Mesendoderm (in vitro differentiated cells): ENCODE measurements around the gene GFRA1.

ENCODE experiments used
- DNase-seq: peaks from one replicate; pipeline ENCODE4 v3.0.0; 2013
- H2AK5ac ChIP-seq: 2 replicates; pipeline ENCODE4 v1.6.1; 2013; ENCODE audit warnings: low read length, inconsistent platforms
- H2BK120ac ChIP-seq: 2 replicates; pipeline ENCODE4 v1.6.1; 2013; ENCODE audit warnings: low read depth, mild to moderate bottlenecking, low read length, moderate library complexity, mixed read lengths
- H2BK15ac ChIP-seq: replicated peaks from 2 replicates; pipeline ENCODE4 v1.6.1; 2013; ENCODE audit warnings: low read depth, mild to moderate bottlenecking, moderate library complexity
- H2BK5ac ChIP-seq: 2 replicates; pipeline ENCODE4 v1.6.1; 2013; ENCODE audit warnings: low read length, inconsistent platforms
- H3K18ac ChIP-seq: 2 replicates; pipeline ENCODE4 v1.6.1; 2013; ENCODE audit warnings: mild to moderate bottlenecking, low read length, mixed read lengths
- H3K23ac ChIP-seq: one replicate; pipeline ENCODE4 v1.6.1; 2013; ENCODE audit warnings: low read length
- H3K27ac ChIP-seq: 2 replicates; pipeline ENCODE4 v1.5.1; 2013; ENCODE audit warnings: low read depth, mild to moderate bottlenecking, inconsistent platforms, low read length, moderate library complexity
- H3K27me3 ChIP-seq: 2 replicates; pipeline ENCODE4 v1.6.1; 2013; ENCODE audit warnings: low read length, control low read depth, mild to moderate bottlenecking, inconsistent platforms; ENCODE audit not compliant: insufficient read depth, poor library complexity
- H3K36me3 ChIP-seq: 2 replicates; pipeline ENCODE4 v1.6.1; 2013; ENCODE audit warnings: low read length, inconsistent platforms; ENCODE audit not compliant: control insufficient read depth, insufficient read depth
- H3K4ac ChIP-seq: one replicate; pipeline ENCODE4 v1.6.1; 2013; ENCODE audit warnings: low read depth, mild to moderate bottlenecking, low read length, moderate library complexity
- H3K4me1 ChIP-seq: 2 replicates; pipeline ENCODE4 v1.6.1; 2013; ENCODE audit warnings: low read depth, low read length, inconsistent platforms; ENCODE audit not compliant: control insufficient read depth
- H3K4me2 ChIP-seq: 2 replicates; pipeline ENCODE4 v1.6.1; 2013; ENCODE audit warnings: low read length
- H3K4me3 ChIP-seq: 2 replicates; pipeline ENCODE4 v1.5.1; 2013; ENCODE audit warnings: mild to moderate bottlenecking, low read length
- H3K56ac ChIP-seq: one replicate; pipeline ENCODE4 v1.6.1; 2013; ENCODE audit warnings: low read length
- H3K79me1 ChIP-seq: 2 replicates; pipeline ENCODE4 v1.6.1; 2013; ENCODE audit warnings: low read length, inconsistent platforms
- H3K79me2 ChIP-seq: 2 replicates; pipeline ENCODE4 v1.6.1; 2013; ENCODE audit warnings: mild to moderate bottlenecking, low read length; ENCODE audit not compliant: control insufficient read depth, insufficient read depth
- H3K9ac ChIP-seq: 2 replicates; pipeline ENCODE4 v1.6.1; 2013; ENCODE audit warnings: low read length, inconsistent platforms
- H4K5ac ChIP-seq: one replicate; pipeline ENCODE4 v1.6.1; 2013; ENCODE audit warnings: low read length
- H4K8ac ChIP-seq: one replicate; pipeline ENCODE4 v1.6.1; 2013; ENCODE audit warnings: low read depth, mild to moderate bottlenecking, control low read depth, low read length, moderate library complexity
- WGBS: extraction: QIAGEN DNeasy Blood & Tissue Kit; methylation state at CpG from one replicate; pipeline ENCODE4 v1.1.7; 2013; ENCODE audit warnings: low lambda C conversion rate, missing lambda C conversion rate; ENCODE audit not compliant: insufficient coverage; ENCODE audit errors: extremely low coverage; 5-methylcytosine and 5-hydroxymethylcytosine counted together

The GFRA1 gene

GRCh38 chr10:116197946-116198675, 74.9 kb downstream of the GFRA1 start:
- H3K4me3 ChIP-seq, result no peak overlapping the region
- H3K4me1 ChIP-seq, result no peaks in the 10 kb centered on the region
- H2AK5ac ChIP-seq, result no peak overlapping the region
- no CpG with 5 or more reads among the region's 12 CpGs for WGBS
- no peak overlapping the region for H3K4me2 ChIP-seq
- no peaks in the 10 kb centered on the region for H3K79me1 ChIP-seq
- no peak overlapping the region for H3K4ac ChIP-seq
- no peaks in the 10 kb centered on the region for H3K79me2 ChIP-seq
- H3K27ac ChIP-seq, result no peak overlapping the region
- H3K27me3 ChIP-seq, result no peaks in the 10 kb centered on the region
- H4K8ac ChIP-seq, result no peak overlapping the region
- no peaks in the 10 kb centered on the region for H3K36me3 ChIP-seq
- no peak for DNase-seq
- no peak overlapping the region for H3K56ac ChIP-seq
- H3K23ac ChIP-seq, result no peak overlapping the region
- no peak overlapping the region for H2BK15ac ChIP-seq
- no peak overlapping the region for H2BK5ac ChIP-seq
- no peak overlapping the region for H3K18ac ChIP-seq
- no peak overlapping the region for H3K9ac ChIP-seq
- H2BK120ac ChIP-seq, result no peak overlapping the region
- no peak overlapping the region for H4K5ac ChIP-seq

GRCh38 chr10:116195583-116195982, 77.4 kb downstream of the GFRA1 start:
- Histone ChIP-seq H3K4ac (no peak overlapping the region), H3K79me1 (no peaks in the 10 kb centered on the region), H3K36me3 (no peaks in the 10 kb centered on the region), H3K56ac (no peak overlapping the region), H3K4me3 (no peak overlapping the region), H2AK5ac (no peak overlapping the region), H3K4me2 (no peak overlapping the region), H3K79me2 (no peaks in the 10 kb centered on the region), H3K23ac (no peak overlapping the region), H4K8ac (no peak overlapping the region), H4K5ac (no peak overlapping the region), H2BK120ac (no peak overlapping the region), H2BK5ac (no peak overlapping the region), H3K9ac (no peak overlapping the region), H3K4me1 (no peaks in the 10 kb centered on the region), H2BK15ac (no peak overlapping the region), H3K27ac (no peak overlapping the region), H3K18ac (no peak overlapping the region), H3K27me3 (no peaks in the 10 kb centered on the region)
- WGBS, result no CpG with 5 or more reads among the region's 4 CpGs
- no peak for DNase-seq

GRCh38 chr10:116195039-116195438, 78.0 kb downstream of the GFRA1 start:
- Histone ChIP-seq H3K27me3 (no peaks in the 10 kb centered on the region), H3K23ac (no peak overlapping the region), H3K4me1 (no peaks in the 10 kb centered on the region), H2BK15ac (no peak overlapping the region), H3K4me3 (no peak overlapping the region), H2BK120ac (no peak overlapping the region), H4K8ac (no peak overlapping the region), H3K79me1 (no peaks in the 10 kb centered on the region), H3K4ac (no peak overlapping the region), H3K27ac (no peak overlapping the region), H3K9ac (no peak overlapping the region), H4K5ac (no peak overlapping the region), H3K4me2 (no peak overlapping the region), H3K56ac (no peak overlapping the region), H3K79me2 (no peaks in the 10 kb centered on the region), H3K18ac (no peak overlapping the region), H3K36me3 (no peaks in the 10 kb centered on the region), H2BK5ac (no peak overlapping the region), H2AK5ac (no peak overlapping the region)
- DNase-seq, result no peak
- WGBS, result no CpG with 5 or more reads among the region's 2 CpGs

GRCh38 chr10:116194061-116194460, 78.9 kb downstream of the GFRA1 start:
- H4K5ac ChIP-seq, result no peak overlapping the region
- no peak overlapping the region for H2BK120ac ChIP-seq
- no peak overlapping the region for H3K56ac ChIP-seq
- no peak overlapping the region for H2AK5ac ChIP-seq
- DNase-seq, result no peak
- no peaks in the 10 kb centered on the region for H3K79me2 ChIP-seq
- no peaks in the 10 kb centered on the region for H3K27me3 ChIP-seq
- no peak overlapping the region for H3K4me2 ChIP-seq
- no peak overlapping the region for H3K27ac ChIP-seq
- H2BK15ac ChIP-seq, result no peak overlapping the region
- WGBS, result no CpG with 5 or more reads among the region's 1 CpG
- H3K18ac ChIP-seq, result no peak overlapping the region
- H3K79me1 ChIP-seq, result no peaks in the 10 kb centered on the region
- no peak overlapping the region for H3K4ac ChIP-seq
- H3K9ac ChIP-seq, result no peak overlapping the region
- H2BK5ac ChIP-seq, result no peak overlapping the region
- H3K4me1 ChIP-seq, result no peaks in the 10 kb centered on the region
- H3K36me3 ChIP-seq, result no peaks in the 10 kb centered on the region
- no peak overlapping the region for H3K23ac ChIP-seq
- H4K8ac ChIP-seq, result no peak overlapping the region
- no peak overlapping the region for H3K4me3 ChIP-seq

- no peak for DNase-seq
- no peak overlapping the region for H3K18ac ChIP-seq
- H3K4me3 ChIP-seq, result no peak overlapping the region
- no peaks in the 10 kb centered on the region for H3K4me1 ChIP-seq
- no peak overlapping the region for H3K4ac ChIP-seq
- H3K4me2 ChIP-seq, result no peak overlapping the region
- no peaks in the 10 kb centered on the region for H3K36me3 ChIP-seq
- no peak overlapping the region for H2BK15ac ChIP-seq
- no peak overlapping the region for H2BK5ac ChIP-seq
- no peak overlapping the region for H2AK5ac ChIP-seq
- no peaks in the 10 kb centered on the region for H3K27me3 ChIP-seq
- no peaks in the 10 kb centered on the region for H3K79me2 ChIP-seq
- no peak overlapping the region for H3K27ac ChIP-seq
- no peak overlapping the region for H4K8ac ChIP-seq
- H3K23ac ChIP-seq, result no peak overlapping the region
- H3K9ac ChIP-seq, result no peak overlapping the region
- no peak overlapping the region for H3K56ac ChIP-seq
- no peak overlapping the region for H2BK120ac ChIP-seq
- no peaks in the 10 kb centered on the region for H3K79me1 ChIP-seq
- WGBS, result no CpG with 5 or more reads among the region's 2 CpGs
- H4K5ac ChIP-seq, result no peak overlapping the region
Observed at GRCh38 chr10:116190883-116191282, 82.1 kb downstream of the GFRA1 start.

GRCh38 chr10:116186273-116186672, 86.7 kb downstream of the GFRA1 start:
- Histone ChIP-seq H4K5ac (no peak overlapping the region), H3K56ac (no peak overlapping the region), H3K27ac (no peak overlapping the region), H3K4ac (no peak overlapping the region), H2AK5ac (no peak overlapping the region), H2BK5ac (no peak overlapping the region), H3K4me2 (no peak overlapping the region), H3K79me1 (no peaks in the 10 kb centered on the region), H3K27me3 (no peaks in the 10 kb centered on the region), H3K36me3 (no peaks in the 10 kb centered on the region), H2BK15ac (no peak overlapping the region), H3K4me1 (no peaks in the 10 kb centered on the region), H3K18ac (no peak overlapping the region), H3K23ac (no peak overlapping the region), H2BK120ac (no peak overlapping the region), H4K8ac (no peak overlapping the region), H3K79me2 (no peaks in the 10 kb centered on the region), H3K4me3 (no peak overlapping the region), H3K9ac (no peak overlapping the region)
- no peak for DNase-seq
- no CpG with 5 or more reads among the region's 6 CpGs for WGBS
